B cell (primary cell): ENCODE data around the gene PLPPR2. TPM values are rescaled to one million over a fixed set of nuclear protein-coding genes. Genes with fewer than 3 reads are reported as not detected.
A peak's percentile ranks its signal among the peaks of the same experiment; 100 is the strongest.

ENCODE experiments used
- ATAC-seq: fragments of 200-7000 bp; cut with Tn5 transposase; one replicate; pipeline ENCODE4 v1.10.0; 2021; ENCODE audit warnings: low read depth, mild to moderate bottlenecking, moderate number of reproducible peaks, moderate library complexity
- CTCF ChIA-PET: fragments of 350-600 bp; sonication (Branson Sonifier 250); formaldehyde crosslinking; loops from one replicate; lab custom pipeline; 2021; ENCODE audit warnings: antibody characterized with exemption, inconsistent platforms; lab: Charles Lee
- POLR2A ChIA-PET: fragments of 350-600 bp; sonication (Branson Sonifier 250); formaldehyde crosslinking; loops from one replicate; lab custom pipeline; 2021; ENCODE audit warnings: antibody characterized with exemption; lab: Charles Lee
- DNase-seq: peaks from one replicate; pipeline ENCODE4 v3.0.0; 2013
- H2AFZ ChIP-seq: 2 replicates; pipeline ENCODE4 v1.6.1; 2012; ENCODE audit warnings: mild to moderate bottlenecking, low read depth, low read length; ENCODE audit not compliant: insufficient read depth, poor library complexity, severe bottlenecking
- H3K27ac ChIP-seq, 2 donors: 1 replicate in 1 of 2; 2 replicates in 1 of 2; pipeline ENCODE4 v1.5.1; 2012 to 2013; ENCODE audit warnings: low read length in 2 of 2, mild to moderate bottlenecking in 2 of 2, moderate library complexity in 1 of 2
- H3K27me3 ChIP-seq, 4 experiments: fragments of 200-600 bp in 1 of 4; sonication (generic) in 1 of 4; replicated peaks in 1 of 4; 1 replicate in 2 of 4; 2 replicates in 2 of 4; pipeline versions ENCODE4 v1.6.1 to v1.7.0; 2013 to 2016; ENCODE audit warnings: low read length in 3 of 4, mild to moderate bottlenecking in 2 of 4, mixed read lengths in 1 of 4, moderate library complexity in 1 of 4; ENCODE audit not compliant: insufficient read depth in 4 of 4, control insufficient read depth in 3 of 4; ENCODE audit errors: control extremely low read depth in 1 of 4
- H3K36me3 ChIP-seq, 2 experiments: replicated peaks in 1 of 2; 1 replicate in 1 of 2; 2 replicates in 1 of 2; pipeline versions ENCODE4 v1.6.1 to v1.7.1; 2013; ENCODE audit warnings: low read length in 1 of 2; ENCODE audit not compliant: insufficient read depth in 2 of 2, control insufficient read depth in 1 of 2; ENCODE audit errors: control extremely low read depth in 1 of 2, extremely low read depth in 1 of 2
- H3K4me1 ChIP-seq, 2 donors: fragments of 200-600 bp in 1 of 2; sonication (generic) in 1 of 2; 1 replicate in 1 of 2; 2 replicates in 1 of 2; pipeline versions ENCODE4 v1.5.1 to v1.6.1; 2013 to 2017; ENCODE audit warnings: low read length in 2 of 2; ENCODE audit not compliant: control insufficient read depth in 2 of 2, insufficient read depth in 2 of 2
- H3K4me2 ChIP-seq: replicated peaks from 2 replicates; pipeline ENCODE3; 2012; ENCODE audit warnings: mild to moderate bottlenecking, low read depth, low read length; ENCODE audit not compliant: poor library complexity, severe bottlenecking
- H3K4me3 ChIP-seq, 5 experiments: fragments of 200-600 bp in 1 of 5; sonication (generic) in 1 of 5; 1 replicate in 3 of 5; 2 replicates in 2 of 5; pipeline versions ENCODE4 v1.5.1 to v1.7.0; 2011 to 2016; ENCODE audit warnings: low read length in 4 of 5, mild to moderate bottlenecking in 4 of 5, low read depth in 2 of 5, control low read depth in 1 of 5, moderate library complexity in 1 of 5; ENCODE audit not compliant: insufficient read depth in 1 of 5; ENCODE audit errors: control extremely low read depth in 1 of 5, extremely low read depth in 1 of 5
- H3K79me2 ChIP-seq: fragments of 200-600 bp; sonication (generic); one replicate; pipeline ENCODE4 v1.6.0; 2016; ENCODE audit warnings: low read length; ENCODE audit not compliant: control insufficient read depth, insufficient read depth
- H3K9ac ChIP-seq: fragments of 200-600 bp; sonication (generic); 2 replicates; pipeline ENCODE4 v1.6.1; 2017; ENCODE audit warnings: mild to moderate bottlenecking, low read length, moderate library complexity
- H3K9me3 ChIP-seq, 3 donors: one replicate each; pipeline versions ENCODE4 v1.6.1 to v1.7.1; 2013; ENCODE audit warnings: low read length in 2 of 3; ENCODE audit not compliant: control insufficient read depth in 2 of 3, insufficient read depth in 1 of 3; ENCODE audit errors: control extremely low read depth in 1 of 3
- H4K20me1 ChIP-seq: 2 replicates; pipeline ENCODE4 v1.6.0; 2012; ENCODE audit warnings: mild to moderate bottlenecking, low read length; ENCODE audit not compliant: insufficient read depth, control insufficient read depth, poor library complexity, severe bottlenecking
- H3K27ac Mint-ChIP-seq: one replicate; pipeline ENCODE4 v1.8.0; 2021; ENCODE audit warnings: mixed read lengths
- H3K27me3 Mint-ChIP-seq: one replicate; pipeline ENCODE4 v1.8.0; 2021; ENCODE audit warnings: mixed read lengths
- H3K4me1 Mint-ChIP-seq: one replicate; pipeline ENCODE4 v1.8.0; 2021; ENCODE audit warnings: mixed read lengths
- H3K4me3 Mint-ChIP-seq: one replicate; pipeline ENCODE4 v1.8.0; 2021; ENCODE audit warnings: mixed read lengths
- H3K9me3 Mint-ChIP-seq: one replicate; pipeline ENCODE4 v1.8.0; 2022; ENCODE audit warnings: mixed read lengths; ENCODE audit not compliant: insufficient read depth
- CTCF ChIP-seq: fragments of 200-600 bp; IDR thresholded peaks from one replicate; pipeline ENCODE4 v1.8.0; 2022; ENCODE audit warnings: antibody characterized with exemption, mild to moderate bottlenecking
- EZH2 ChIP-seq: IDR thresholded peaks from 2 replicates; pipeline ENCODE4 v1.6.1; 2012; ENCODE audit warnings: borderline replicate concordance, low read depth, mild to moderate bottlenecking, moderate library complexity, low read length; ENCODE audit not compliant: insufficient read depth, poor library complexity, severe bottlenecking
- WGBS: methylation state at CpG from one replicate; pipeline ENCODE4 v1.1.5; 2013; ENCODE audit warnings: missing lambda C conversion rate; ENCODE audit not compliant: insufficient coverage; 5-methylcytosine and 5-hydroxymethylcytosine counted together
- intact Hi-C: fragments of 100-400 bp; cut with micrococcal nuclease; formaldehyde crosslinking; loops from one replicate; pipeline ENCODE4 v1.10.0; 2022
- polyA plus RNA-seq: library from polyadenylated mRNA; depleted of rRNA; stranded (reverse); fragments of >200 nt; gene quantifications from 2 replicates; pipeline ENCODE4 v1.2.3, GENCODE V29; 2012
- total RNA-seq, 2 donors: library from RNA; stranded (reverse); fragments of 120-200 nt in 1 of 2; gene quantifications; 1 replicate in 1 of 2; 2 replicates in 1 of 2; pipeline versions ENCODE4 v1.2.3 to v1.2.4, GENCODE V29; 2013 to 2022

PLPPR2 gene
- total and polyA plus RNA-seq, 2 donors (not counting 1 experiment from before 2014, with no cell fraction given) = 3.8 to 11.1 TPM

GRCh38 chr19:11374433-11375142 is 19.4 kb downstream of the PLPPR2 start, which contains the start of gene SWSAP1:
TSS of gene SWSAP1 (plus strand) at chr19:11374666. CDS start at chr19:11374681, 15 bp downstream.
- ChIA-PET POLR2A (interaction anchor here (0.5 to 2.5 kb wide), 14 partner anchors 9 to 913 kb away, joined by 3 to 23 read pairs (median 4); partner anchors contain the start of genes CCDC159, EPOR, ODAD3 and PRKCSH), CTCF (interaction anchor here (0.5 to 4.6 kb wide), 13 partner anchors 9 to 110 kb away, joined by 3 to 37 read pairs (median 4); partner anchors contain the start of genes EPOR, ODAD3 and PRKCSH)
- Histone ChIP-seq H3K79me2 (peaks cover 16% of the 10 kb centered on the region), H3K4me1 (peaks cover 27 to 32% of the 10 kb centered on the region in 2 donors), H3K9me3 (no peaks in the 10 kb centered on the region), H4K20me1 (no peaks in the 10 kb centered on the region), H3K4me2 (peak within 1 kb of the TSS; percentile 96), H3K4me3 (peak within 1 kb of the TSS; percentile 64 to 83 (median 75)), H2AFZ (peak within 1 kb of the TSS; percentile 84), H3K36me3 (peaks cover 0 to 1% of the 10 kb centered on the region in 2 experiments), H3K27me3 (no peaks in the 10 kb centered on the region), H3K27ac (peak within 1 kb of the TSS; percentile 88 to 93), H3K9ac (peak within 1 kb of the TSS; percentile 82)
- ATAC-seq = peak; percentile 89
- TF ChIP-seq CTCF (no peak), EZH2 (no peak)
- Mint-ChIP-seq H3K4me3 (no peak within 1 kb of the TSS), H3K27ac (peak within 1 kb of the TSS; percentile 69), H3K27me3 (no peaks in the 10 kb centered on the region), H3K4me1 (peaks cover 14% of the 10 kb centered on the region), H3K9me3 (no peaks in the 10 kb centered on the region)
- DNase-seq = peak; percentile 99
- under 1% methylated on average over 41 of the region's 44 CpGs for WGBS
- intact Hi-C loops = loop anchor here (1.0 to 10.0 kb wide), 5 partner anchors 28 to 1560 kb away; partner anchors contain the start of genes CCDC159, FBXL12, ODAD3 and PRKCSH
